Measurements from ENCODE around the gene C6orf89.

The C6orf89 gene

GRCh38 chr6:36976007-36976264, 90.2 kb downstream of the C6orf89 start:
- no peak for TF ChIP-seq POLR2A (IDR thresholded peaks at IDR 0.05; ENCODE audit: low read depth, low read length)
- FAIRE-seq = no peak
- DNase-seq (ENCODE audit: insufficient read length, low spot score) = no peak

DNA sequence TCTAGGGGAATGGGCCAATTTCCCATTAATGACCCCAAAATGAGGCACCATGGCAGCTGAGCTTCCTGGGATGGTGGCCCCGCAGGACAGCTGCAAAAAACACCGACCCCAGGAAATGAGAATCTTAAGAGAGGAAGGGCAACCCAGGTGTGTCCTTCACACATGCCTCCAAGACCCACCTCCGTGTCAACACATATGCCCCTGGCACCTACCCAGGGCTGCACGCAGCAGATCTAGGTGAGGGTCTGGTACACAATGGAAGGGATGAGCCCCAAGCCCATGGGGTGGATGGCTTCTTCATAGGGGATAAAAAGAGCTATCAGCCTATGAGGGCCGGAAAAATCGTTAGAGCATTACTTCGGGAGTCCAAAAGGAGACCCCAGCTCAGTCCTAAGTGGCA, 90.8 kb downstream of the C6orf89 start:
- no peak for DNase-seq (ENCODE audit: insufficient read length, low spot score)
- TF ChIP-seq POLR2A (IDR thresholded peaks at IDR 0.05; ENCODE audit: low read depth, low read length) = no peak
- FAIRE-seq = no peak

- DNase-seq (ENCODE audit: insufficient read length, low spot score) (no peak), FAIRE-seq (no peak)
- no peak for TF ChIP-seq POLR2A (IDR thresholded peaks at IDR 0.05; ENCODE audit: low read depth, low read length)
Observed at GRCh38 chr6:36976931-36977330, 91.2 kb downstream of the C6orf89 start.

- TF ChIP-seq POLR2A (IDR thresholded peaks at IDR 0.05; ENCODE audit: low read depth, low read length) = no peak
- DNase-seq (ENCODE audit: insufficient read length, low spot score) (no peak), FAIRE-seq (no peak)
Observed at GRCh38 chr6:36977470-36977941, 91.8 kb downstream of the C6orf89 start.

Measured in H54 (cell line).